ENCODE data around the gene LRRC61.
"Not testable (repeated sequence)": the region's sequence is repeated elsewhere in the genome, so short reads cannot be mapped to it uniquely, and the experiment has no call there.

LRRC61 gene

DNA sequence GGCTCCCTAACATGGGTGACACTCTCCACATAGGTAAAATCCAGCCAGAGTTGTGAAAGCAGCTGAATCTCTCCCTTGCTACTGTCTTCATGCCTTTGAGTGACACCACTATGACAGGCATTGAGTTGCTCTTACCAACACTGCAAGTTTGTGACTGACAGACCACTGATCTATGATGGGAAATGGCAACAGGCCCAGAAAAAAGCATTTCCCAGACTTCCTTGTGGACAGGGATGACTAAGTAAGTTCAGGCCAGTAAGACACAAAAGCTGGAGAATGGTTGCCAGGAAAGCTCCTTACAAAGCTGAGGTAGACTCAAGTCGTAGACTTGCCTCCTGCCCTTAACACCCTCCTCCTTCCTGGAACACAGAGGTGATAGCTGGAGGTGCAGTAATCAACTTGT, 20.2 kb upstream of the LRRC61 start:
- H3K36me3 Mint-ChIP-seq (ENCODE audit: low read depth); H3K4me3 Mint-ChIP-seq; H3K9me3 Mint-ChIP-seq; H3K4me1 Mint-ChIP-seq (ENCODE audit: low read depth); H3K27me3 Mint-ChIP-seq (ENCODE audit: low read depth); H3K27ac Mint-ChIP-seq: not testable (repeated sequence)

DNA sequence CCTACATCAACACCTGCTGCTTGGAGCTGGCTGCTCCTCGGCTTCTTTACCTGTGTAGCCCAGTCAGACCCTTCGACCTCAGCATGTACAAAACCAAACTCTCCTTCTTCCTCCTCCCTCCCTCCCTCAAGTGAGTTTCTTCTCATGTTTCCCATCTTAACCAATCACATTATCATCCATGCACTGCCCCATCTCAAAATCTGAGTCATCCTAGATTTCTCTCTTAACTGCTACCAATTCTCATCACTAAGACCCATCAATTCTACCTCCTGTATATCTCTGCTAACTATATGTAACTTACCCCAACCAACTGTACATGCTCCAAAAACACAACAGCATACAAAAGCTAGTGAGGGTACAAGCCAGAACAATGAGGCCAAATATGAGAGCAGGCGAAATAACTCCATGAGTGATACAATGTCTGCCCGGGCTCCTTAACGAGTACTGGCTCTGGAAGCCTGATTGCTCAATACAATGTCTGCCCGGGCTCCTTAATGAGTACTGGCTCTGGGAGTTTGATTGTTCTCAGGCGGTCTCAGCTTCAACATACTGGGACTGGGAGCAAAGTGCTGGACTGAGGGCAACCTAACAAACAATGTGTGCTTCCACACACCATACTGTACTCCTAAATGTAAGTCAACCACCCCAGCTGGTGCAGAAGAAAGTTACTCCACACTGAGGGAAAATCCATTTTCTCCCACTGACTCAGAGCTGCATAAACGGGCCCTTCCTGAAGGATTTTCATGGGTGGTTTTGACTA, 18.5 kb upstream of the LRRC61 start:
- not testable (repeated sequence) for H3K4me1 Mint-ChIP-seq (ENCODE audit: low read depth); H3K27me3 Mint-ChIP-seq (ENCODE audit: low read depth); H3K36me3 Mint-ChIP-seq (ENCODE audit: low read depth); H3K4me3 Mint-ChIP-seq; H3K9me3 Mint-ChIP-seq; H3K27ac Mint-ChIP-seq

DNA sequence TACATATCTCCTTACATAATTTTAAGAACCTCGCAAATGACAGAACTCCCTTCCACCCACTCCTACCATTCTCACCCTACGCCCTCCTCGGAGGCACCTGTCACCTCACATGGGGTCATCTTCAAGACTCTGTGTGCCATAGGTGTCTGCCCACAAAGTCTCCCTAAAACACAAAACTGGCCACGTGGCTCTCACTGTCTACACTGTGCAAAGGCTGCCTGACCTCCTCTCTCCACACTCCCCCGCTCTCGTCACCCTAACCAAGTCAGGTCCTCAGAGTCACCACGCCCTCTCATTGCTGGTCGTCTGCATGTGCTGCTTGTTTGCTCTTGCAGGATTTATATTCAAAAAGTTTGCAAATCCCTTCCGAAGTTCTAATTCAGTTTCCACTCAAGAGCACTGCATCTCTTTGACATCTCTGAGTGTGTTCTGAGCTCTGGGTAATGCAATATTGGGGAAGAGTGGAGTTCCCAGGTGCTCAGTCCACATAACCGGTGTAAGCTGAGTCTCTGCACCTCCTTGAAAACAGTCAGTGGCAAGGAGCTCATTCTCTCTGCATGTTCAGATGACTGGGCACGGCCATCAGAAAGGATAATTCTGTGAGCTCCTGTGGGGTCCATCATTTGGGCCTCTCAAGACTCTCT, 17.8 kb upstream of the LRRC61 start:
- not testable (repeated sequence) for H3K4me3 Mint-ChIP-seq; H3K9me3 Mint-ChIP-seq; H3K4me1 Mint-ChIP-seq (ENCODE audit: low read depth); H3K27ac Mint-ChIP-seq; H3K27me3 Mint-ChIP-seq (ENCODE audit: low read depth); H3K36me3 Mint-ChIP-seq (ENCODE audit: low read depth)

DNA sequence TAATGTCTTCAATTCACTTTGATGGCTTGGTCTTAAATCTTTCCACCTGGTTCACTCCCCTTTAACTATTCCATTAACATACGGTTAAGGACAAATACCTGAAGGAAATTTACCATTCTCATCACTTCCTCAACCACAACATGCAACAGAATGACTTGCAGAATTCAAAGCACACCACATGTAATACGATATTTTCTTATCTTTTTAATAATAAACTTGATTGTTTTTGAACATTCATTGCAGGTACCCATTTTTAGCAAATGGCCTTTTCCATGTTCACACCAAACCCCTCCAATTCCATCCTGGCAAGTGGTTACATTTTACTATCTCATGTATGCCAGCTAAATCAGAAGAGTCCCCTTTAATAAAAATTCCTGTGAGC, 17.3 kb upstream of the LRRC61 start:
- H3K27me3 Mint-ChIP-seq (ENCODE audit: low read depth); H3K4me1 Mint-ChIP-seq (ENCODE audit: low read depth); H3K27ac Mint-ChIP-seq; H3K4me3 Mint-ChIP-seq; H3K9me3 Mint-ChIP-seq; H3K36me3 Mint-ChIP-seq (ENCODE audit: low read depth): not testable (repeated sequence)

DNA sequence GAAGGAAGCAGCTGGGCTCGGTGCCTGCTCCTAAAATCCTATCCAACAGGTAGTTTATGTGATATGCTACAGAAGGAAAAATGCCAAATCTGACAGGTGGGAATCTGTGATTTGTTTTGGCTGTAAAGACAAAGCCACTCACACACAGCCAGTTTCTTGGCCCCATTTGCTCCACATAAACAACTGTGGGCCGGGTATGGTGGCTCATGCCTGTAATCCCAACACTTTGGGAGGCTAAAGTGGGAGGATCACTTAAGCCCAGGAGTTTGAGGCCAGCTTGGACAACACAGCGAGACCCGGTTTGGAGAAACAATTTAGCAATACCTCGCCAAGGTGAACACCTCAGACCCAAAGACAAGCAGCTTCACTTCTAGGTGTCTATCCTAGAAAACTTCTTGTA, 16.8 kb upstream of the LRRC61 start:
- not testable (repeated sequence) for H3K27ac Mint-ChIP-seq; H3K9me3 Mint-ChIP-seq; H3K4me1 Mint-ChIP-seq (ENCODE audit: low read depth); H3K27me3 Mint-ChIP-seq (ENCODE audit: low read depth); H3K4me3 Mint-ChIP-seq; H3K36me3 Mint-ChIP-seq (ENCODE audit: low read depth)

DNA sequence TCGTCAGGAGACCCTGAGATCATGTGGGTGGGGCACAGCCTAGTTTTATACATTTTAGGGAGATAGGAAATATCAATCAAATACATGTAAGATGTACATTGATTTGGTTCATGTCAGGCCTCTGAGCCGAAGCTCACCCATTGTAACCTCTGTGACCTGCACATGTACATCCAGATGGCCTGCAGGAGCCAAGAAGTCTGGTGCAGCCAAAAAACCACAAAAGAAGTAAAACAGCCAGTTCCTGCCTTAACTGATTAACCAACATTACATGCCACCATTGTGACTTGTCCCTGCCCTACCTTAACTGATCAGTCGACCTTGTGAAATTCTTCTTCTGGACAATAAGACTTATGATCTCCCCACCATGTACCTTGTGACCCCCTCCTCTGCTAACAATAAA, 16.0 kb upstream of the LRRC61 start:
- H3K27ac Mint-ChIP-seq, result no peak overlapping the region

GRCh38 chr7:150307904-150308303, 15.3 kb upstream of the LRRC61 start:
- H3K27me3 Mint-ChIP-seq (ENCODE audit: low read depth), result no peaks in the 10 kb centered on the region
- H3K27ac Mint-ChIP-seq, result no peak overlapping the region
- no peaks in the 10 kb centered on the region for H3K9me3 Mint-ChIP-seq
- no peak overlapping the region for H3K4me3 Mint-ChIP-seq
- peaks cover 5% of the 10 kb centered on the region for H3K4me1 Mint-ChIP-seq (ENCODE audit: low read depth)
- H3K36me3 Mint-ChIP-seq (ENCODE audit: low read depth), result peaks cover 4% of the 10 kb centered on the region

More for the DNA sequence above, 16.0 kb upstream of the LRRC61 start:
- Mint-ChIP-seq H3K36me3 (ENCODE audit: low read depth) (peaks cover 4% of the 10 kb centered on the region), H3K4me3 (no peak overlapping the region), H3K4me1 (ENCODE audit: low read depth) (peaks cover 5% of the 10 kb centered on the region), H3K27me3 (ENCODE audit: low read depth) (no peaks in the 10 kb centered on the region), H3K9me3 (no peaks in the 10 kb centered on the region)

GRCh38 chr7:150308575-150308974, 14.6 kb upstream of the LRRC61 start:
- H3K4me3 Mint-ChIP-seq, result no peak overlapping the region
- H3K27ac Mint-ChIP-seq, result no peak overlapping the region
- H3K9me3 Mint-ChIP-seq, result no peaks in the 10 kb centered on the region
- H3K36me3 Mint-ChIP-seq (ENCODE audit: low read depth), result peaks cover 4% of the 10 kb centered on the region
- no peaks in the 10 kb centered on the region for H3K27me3 Mint-ChIP-seq (ENCODE audit: low read depth)
- peaks cover 7% of the 10 kb centered on the region for H3K4me1 Mint-ChIP-seq (ENCODE audit: low read depth)

GRCh38 chr7:150311146-150311545, 12.0 kb upstream of the LRRC61 start:
- Mint-ChIP-seq H3K36me3 (ENCODE audit: low read depth) (peaks cover 4% of the 10 kb centered on the region), H3K9me3 (no peaks in the 10 kb centered on the region), H3K4me1 (ENCODE audit: low read depth) (peaks cover 3% of the 10 kb centered on the region), H3K27me3 (ENCODE audit: low read depth) (no peaks in the 10 kb centered on the region), H3K27ac (no peak overlapping the region), H3K4me3 (no peak overlapping the region)

- Mint-ChIP-seq H3K27me3 (ENCODE audit: low read depth) (no peaks in the 10 kb centered on the region), H3K4me1 (ENCODE audit: low read depth) (peaks cover 3% of the 10 kb centered on the region), H3K36me3 (ENCODE audit: low read depth) (peaks cover 4% of the 10 kb centered on the region), H3K4me3 (no peak overlapping the region), H3K9me3 (no peaks in the 10 kb centered on the region), H3K27ac (no peak overlapping the region)
Measured at GRCh38 chr7:150311711-150312110, 11.4 kb upstream of the LRRC61 start.

DNA sequence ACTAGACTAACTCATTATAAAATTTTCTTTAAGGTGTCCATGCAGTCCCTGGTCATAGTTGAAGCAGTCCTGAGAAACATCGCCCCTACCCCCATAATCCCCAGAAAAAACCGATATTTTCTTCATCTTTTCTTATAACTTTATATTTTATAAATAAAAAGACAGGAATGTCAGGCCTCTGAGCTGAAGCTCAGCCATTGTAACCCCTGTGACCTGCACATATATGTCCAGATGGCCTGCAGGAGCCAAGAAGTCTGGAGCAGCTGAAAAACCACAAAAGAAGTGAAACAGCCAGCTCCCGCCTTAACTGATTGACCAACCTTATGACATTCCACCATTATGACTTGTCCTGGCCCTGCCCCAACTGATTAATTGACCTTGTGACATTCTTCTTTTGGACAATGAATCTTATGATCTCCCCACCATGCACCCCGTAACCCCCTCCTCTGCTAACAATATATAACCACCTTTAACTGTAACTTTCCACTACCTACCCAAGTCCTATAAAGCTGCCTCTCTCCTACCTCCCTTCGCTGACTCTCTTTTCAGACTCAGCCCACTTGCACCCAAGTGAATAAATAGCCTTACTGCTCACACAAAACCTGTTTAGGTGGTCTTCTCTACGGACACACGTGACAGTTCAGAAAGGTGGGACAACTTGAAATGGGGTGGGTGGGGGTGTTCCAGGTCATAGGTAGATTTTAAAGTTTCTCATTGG, 10.3 kb upstream of the LRRC61 start:
- H3K9me3 Mint-ChIP-seq; H3K4me1 Mint-ChIP-seq (ENCODE audit: low read depth); H3K36me3 Mint-ChIP-seq (ENCODE audit: low read depth); H3K4me3 Mint-ChIP-seq; H3K27ac Mint-ChIP-seq; H3K27me3 Mint-ChIP-seq (ENCODE audit: low read depth): not testable (repeated sequence)

GRCh38 chr7:150313367-150313809, 9.8 kb upstream of the LRRC61 start:
- Mint-ChIP-seq H3K9me3 (no peaks in the 10 kb centered on the region), H3K36me3 (ENCODE audit: low read depth) (peaks cover 8% of the 10 kb centered on the region), H3K4me3 (no peak overlapping the region), H3K4me1 (ENCODE audit: low read depth) (peaks cover 5% of the 10 kb centered on the region), H3K27me3 (ENCODE audit: low read depth) (no peaks in the 10 kb centered on the region), H3K27ac (no peak overlapping the region)

GRCh38 chr7:150313870-150314269, 9.3 kb upstream of the LRRC61 start:
- Mint-ChIP-seq H3K9me3 (no peaks in the 10 kb centered on the region), H3K4me1 (ENCODE audit: low read depth) (peaks cover 5% of the 10 kb centered on the region), H3K4me3 (no peak overlapping the region), H3K27ac (no peak overlapping the region), H3K36me3 (ENCODE audit: low read depth) (peaks cover 11% of the 10 kb centered on the region), H3K27me3 (ENCODE audit: low read depth) (no peaks in the 10 kb centered on the region)

- Mint-ChIP-seq H3K27ac (no peak overlapping the region), H3K36me3 (ENCODE audit: low read depth) (peaks cover 12% of the 10 kb centered on the region), H3K4me3 (no peak overlapping the region), H3K9me3 (no peaks in the 10 kb centered on the region), H3K27me3 (ENCODE audit: low read depth) (no peaks in the 10 kb centered on the region), H3K4me1 (ENCODE audit: low read depth) (peaks cover 5% of the 10 kb centered on the region)
Measured at GRCh38 chr7:150314639-150315239, 8.4 kb upstream of the LRRC61 start.

DNA sequence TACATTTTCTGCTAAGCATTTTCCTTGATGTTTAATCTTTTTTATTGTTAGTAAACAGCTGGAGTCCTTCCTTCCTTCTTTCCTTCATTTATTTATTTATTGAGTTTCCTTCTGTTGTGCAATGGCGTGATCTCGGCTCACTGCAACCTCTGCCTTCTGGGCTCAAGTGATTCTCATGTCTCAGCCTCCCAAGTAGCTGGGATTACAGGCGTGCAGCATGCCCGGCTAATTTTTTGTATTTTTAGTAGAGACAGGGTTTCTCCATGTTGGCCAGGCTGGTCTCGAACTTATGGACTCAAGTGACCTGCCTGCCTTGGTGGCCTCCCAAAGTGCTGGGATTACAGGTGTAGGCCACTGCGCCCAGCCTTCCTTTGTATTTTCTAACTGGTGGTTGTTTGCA, 6.2 kb upstream of the LRRC61 start:
- Mint-ChIP-seq H3K4me1 (ENCODE audit: low read depth) (peaks cover 23% of the 10 kb centered on the region), H3K36me3 (ENCODE audit: low read depth) (peaks cover 23% of the 10 kb centered on the region)
- H3K9me3 Mint-ChIP-seq; H3K27ac Mint-ChIP-seq; H3K27me3 Mint-ChIP-seq (ENCODE audit: low read depth); H3K4me3 Mint-ChIP-seq: not testable (repeated sequence)
